ENCODE data around the gene PCDHGA5.
A peak's percentile ranks its signal among the peaks of the same experiment; 100 is the strongest.
"Not testable (repeated sequence)": the region's sequence is repeated elsewhere in the genome, so short reads cannot be mapped to it uniquely, and the experiment has no call there.

Gene PCDHGA5

DNA sequence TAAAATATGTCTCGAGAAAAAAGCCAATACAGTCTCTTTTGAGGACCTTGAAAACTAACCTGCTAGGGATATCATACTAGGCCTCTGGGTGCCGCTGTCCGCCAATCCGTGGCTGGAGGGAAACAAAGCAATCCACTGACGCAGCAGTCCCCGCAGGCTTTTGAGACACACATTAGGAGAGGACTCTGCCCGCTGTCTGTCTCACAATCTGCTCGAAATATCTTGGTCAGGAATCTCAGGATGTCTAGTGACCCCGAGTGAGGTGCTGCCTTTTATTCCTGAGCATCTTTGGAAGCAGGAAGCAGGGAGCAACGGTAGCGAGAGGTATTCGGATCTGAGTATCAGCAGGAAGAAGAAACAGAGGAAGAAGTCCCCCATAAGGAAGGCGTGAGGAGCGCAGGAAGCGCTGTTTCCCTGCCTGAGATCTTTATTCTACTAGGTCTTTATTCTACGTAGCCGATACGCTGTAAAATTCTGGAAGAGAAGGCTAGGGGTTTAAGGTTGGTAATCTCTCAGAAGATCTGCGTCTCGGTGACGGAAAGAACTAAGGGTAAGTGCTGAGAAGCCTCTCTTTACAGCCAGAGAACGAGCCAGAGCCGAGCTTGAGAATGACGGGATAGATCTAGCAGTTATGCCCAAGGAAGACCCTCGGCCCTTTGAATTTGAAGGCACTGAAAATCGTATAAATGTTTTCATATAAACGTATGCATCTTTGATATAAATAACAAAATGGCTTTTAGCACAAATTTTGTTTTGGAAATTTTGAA lies 37.7 kb upstream of the PCDHGA5 start:
- TF ChIP-seq MYC (IDR thresholded peaks at IDR 0.05; ENCODE audit: low read depth, low read length) (no peak), POLR2A (IDR thresholded peaks at IDR 0.05; ENCODE audit: extremely low read depth, insufficient read length) (no peak)
- TF ChIP-seq, protein P1, sequence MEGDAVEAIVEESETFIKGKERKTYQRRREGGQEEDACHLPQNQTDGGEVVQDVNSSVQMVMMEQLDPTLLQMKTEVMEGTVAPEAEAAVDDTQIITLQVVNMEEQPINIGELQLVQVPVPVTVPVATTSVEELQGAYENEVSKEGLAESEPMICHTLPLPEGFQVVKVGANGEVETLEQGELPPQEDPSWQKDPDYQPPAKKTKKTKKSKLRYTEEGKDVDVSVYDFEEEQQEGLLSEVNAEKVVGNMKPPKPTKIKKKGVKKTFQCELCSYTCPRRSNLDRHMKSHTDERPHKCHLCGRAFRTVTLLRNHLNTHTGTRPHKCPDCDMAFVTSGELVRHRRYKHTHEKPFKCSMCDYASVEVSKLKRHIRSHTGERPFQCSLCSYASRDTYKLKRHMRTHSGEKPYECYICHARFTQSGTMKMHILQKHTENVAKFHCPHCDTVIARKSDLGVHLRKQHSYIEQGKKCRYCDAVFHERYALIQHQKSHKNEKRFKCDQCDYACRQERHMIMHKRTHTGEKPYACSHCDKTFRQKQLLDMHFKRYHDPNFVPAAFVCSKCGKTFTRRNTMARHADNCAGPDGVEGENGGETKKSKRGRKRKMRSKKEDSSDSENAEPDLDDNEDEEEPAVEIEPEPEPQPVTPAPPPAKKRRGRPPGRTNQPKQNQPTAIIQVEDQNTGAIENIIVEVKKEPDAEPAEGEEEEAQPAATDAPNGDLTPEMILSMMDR (IDR thresholded peaks at IDR 0.05; ENCODE audit: low read depth, low read length) = peak; percentile 68
- TF ChIP-seq, protein P2, sequence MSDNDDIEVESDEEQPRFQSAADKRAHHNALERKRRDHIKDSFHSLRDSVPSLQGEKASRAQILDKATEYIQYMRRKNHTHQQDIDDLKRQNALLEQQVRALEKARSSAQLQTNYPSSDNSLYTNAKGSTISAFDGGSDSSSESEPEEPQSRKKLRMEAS (IDR thresholded peaks at IDR 0.05; ENCODE audit: low read depth, low read length) = no peak
- DNase-seq (ENCODE audit: low read depth) = peak; percentile 85
- H3K4me3 ChIP-seq (ENCODE audit: low read depth, low read length) = peak overlapping the region; percentile 78

DNA sequence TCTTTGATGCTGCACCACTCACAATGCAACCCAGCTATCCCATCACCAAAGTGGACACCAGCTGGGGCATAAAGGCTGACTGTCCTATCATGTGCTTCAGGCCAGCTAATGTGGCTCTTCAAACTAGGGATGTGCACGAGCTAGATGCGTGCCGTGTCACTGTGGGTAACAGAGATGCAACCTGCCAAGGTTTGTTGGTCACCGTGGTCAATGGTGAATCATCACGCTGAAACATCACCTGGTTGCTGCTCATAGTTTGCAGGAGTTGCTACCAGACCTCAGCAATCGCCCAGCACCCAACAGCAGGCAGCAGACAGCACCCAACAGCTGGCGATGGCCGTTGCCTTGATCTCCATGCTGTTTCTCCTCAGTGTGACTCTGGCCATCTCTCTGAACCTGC lies 35.7 kb upstream of the PCDHGA5 start:
- TF ChIP-seq, protein P2 (IDR thresholded peaks at IDR 0.05; ENCODE audit: low read depth, low read length) = no peak
- TF ChIP-seq POLR2A (IDR thresholded peaks at IDR 0.05; ENCODE audit: extremely low read depth, insufficient read length) (no peak), MYC (IDR thresholded peaks at IDR 0.05; ENCODE audit: low read depth, low read length) (no peak)
- TF ChIP-seq, protein P1 (IDR thresholded peaks at IDR 0.05; ENCODE audit: low read depth, low read length) = no peak
- DNase-seq (ENCODE audit: low read depth) = no peak
- H3K4me3 ChIP-seq (ENCODE audit: low read depth, low read length) = no peak overlapping the region

DNA sequence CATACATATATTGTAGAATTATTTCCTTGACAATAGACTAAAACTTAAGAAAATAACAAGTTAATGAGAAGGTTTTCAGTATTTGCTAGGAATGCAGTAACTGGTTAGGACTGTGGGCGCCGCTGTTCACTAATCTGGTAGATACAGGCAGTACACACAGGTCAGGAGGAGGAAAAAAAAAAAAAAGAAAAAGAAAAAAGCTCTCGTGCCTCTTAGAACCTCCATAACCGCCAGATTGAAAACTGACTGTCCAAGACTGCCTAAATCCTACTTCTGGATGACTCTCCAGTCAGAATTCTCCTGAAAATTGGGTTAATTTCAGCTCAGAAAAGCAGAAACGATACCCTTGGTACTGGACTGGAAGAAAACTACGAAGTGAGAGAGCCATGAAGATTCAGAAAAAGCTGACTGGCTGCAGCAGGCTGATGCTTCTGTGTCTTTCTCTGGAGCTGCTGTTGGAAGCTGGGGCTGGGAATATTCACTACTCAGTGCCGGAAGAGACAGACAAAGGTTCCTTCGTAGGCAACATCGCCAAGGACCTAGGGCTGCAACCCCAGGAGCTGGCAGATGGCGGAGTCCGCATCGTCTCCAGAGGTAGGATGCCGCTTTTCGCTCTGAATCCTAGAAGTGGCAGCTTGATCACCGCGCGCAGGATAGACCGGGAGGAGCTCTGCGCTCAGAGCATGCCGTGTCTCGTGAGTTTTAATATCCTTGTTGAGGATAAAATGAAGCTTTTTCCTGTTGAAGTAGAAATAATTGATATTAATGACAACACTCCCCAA lies 33.5 kb upstream of the PCDHGA5 start, which contains the start of gene PCDHGA1:
Gene PCDHGA1 (plus strand): TSS at position 216 of the 782 bp plus-strand sequence.
- H3K4me3 ChIP-seq (ENCODE audit: low read depth, low read length) = no peak within 1 kb of the TSS
- peak; percentile 34 for DNase-seq (ENCODE audit: low read depth)

DNA sequence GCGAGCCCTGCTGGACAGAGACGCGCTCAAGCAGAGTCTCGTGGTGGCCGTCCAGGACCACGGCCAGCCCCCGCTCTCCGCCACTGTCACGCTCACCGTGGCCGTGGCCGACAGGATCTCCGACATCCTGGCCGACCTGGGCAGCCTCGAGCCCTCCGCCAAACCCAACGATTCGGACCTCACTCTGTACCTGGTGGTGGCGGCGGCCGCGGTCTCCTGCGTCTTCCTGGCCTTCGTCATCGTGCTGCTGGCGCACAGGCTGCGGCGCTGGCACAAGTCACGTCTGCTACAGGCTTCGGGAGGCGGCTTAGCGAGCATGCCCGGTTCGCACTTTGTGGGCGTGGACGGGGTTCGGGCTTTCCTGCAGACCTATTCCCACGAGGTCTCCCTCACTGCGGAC lies 31.4 kb upstream of the PCDHGA5 start:
- H3K4me3 ChIP-seq (ENCODE audit: low read depth, low read length) = not testable (repeated sequence)

More for the DNA sequence above, 33.5 kb upstream of the PCDHGA5 start, which contains the start of gene PCDHGA1:
- TF ChIP-seq POLR2A (IDR thresholded peaks at IDR 0.05; ENCODE audit: extremely low read depth, insufficient read length) (no peak), MYC (IDR thresholded peaks at IDR 0.05; ENCODE audit: low read depth, low read length) (no peak)
- TF ChIP-seq, protein P2 (IDR thresholded peaks at IDR 0.05; ENCODE audit: low read depth, low read length) = no peak
- TF ChIP-seq, protein P1 (IDR thresholded peaks at IDR 0.05; ENCODE audit: low read depth, low read length) = peak; percentile 23

DNA sequence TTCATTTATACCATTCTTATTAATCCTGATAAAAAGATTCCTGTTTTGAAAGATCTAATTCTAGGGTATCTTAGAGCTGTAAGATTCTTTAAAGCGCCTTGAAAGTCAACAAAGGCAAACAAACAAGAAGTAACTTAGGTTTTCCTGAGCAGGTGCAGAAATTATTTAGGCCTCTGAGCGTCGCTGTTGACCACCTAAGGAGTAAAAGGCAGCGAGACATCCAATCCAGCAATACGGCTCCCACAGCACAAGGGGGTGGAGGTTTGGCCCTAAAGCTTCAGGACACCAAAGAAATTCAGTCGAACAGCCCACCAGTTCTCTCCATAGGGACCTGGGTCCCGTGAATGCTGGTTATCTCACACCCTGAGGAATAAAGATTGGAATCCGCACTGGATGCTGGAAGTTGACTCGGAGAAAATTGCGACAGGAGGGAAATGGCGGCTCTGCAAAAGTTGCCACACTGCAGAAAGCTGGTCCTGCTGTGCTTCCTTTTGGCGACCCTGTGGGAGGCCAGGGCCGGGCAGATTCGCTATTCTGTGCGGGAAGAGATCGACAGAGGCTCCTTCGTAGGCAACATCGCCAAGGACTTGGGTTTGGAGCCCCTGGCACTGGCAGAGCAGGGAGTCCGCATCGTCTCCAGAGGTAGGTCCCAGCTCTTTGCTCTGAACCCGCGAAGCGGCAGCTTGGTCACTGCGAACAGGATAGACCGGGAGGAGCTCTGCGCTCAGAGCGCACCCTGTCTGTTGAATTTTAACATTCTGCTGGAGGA lies 25.2 kb upstream of the PCDHGA5 start, which contains the start of gene PCDHGA2:
Gene PCDHGA2 (plus strand): TSS at position 223 of the 769 bp plus-strand sequence.
- no peak within 1 kb of the TSS for H3K4me3 ChIP-seq (ENCODE audit: low read depth, low read length)
- no peak for DNase-seq (ENCODE audit: low read depth)
- TF ChIP-seq, protein P1 (IDR thresholded peaks at IDR 0.05; ENCODE audit: low read depth, low read length) = peak; percentile 6
- TF ChIP-seq, protein P2 (IDR thresholded peaks at IDR 0.05; ENCODE audit: low read depth, low read length) = no peak
- no peak for TF ChIP-seq MYC (IDR thresholded peaks at IDR 0.05; ENCODE audit: low read depth, low read length)
- no peak for TF ChIP-seq POLR2A (IDR thresholded peaks at IDR 0.05; ENCODE audit: extremely low read depth, insufficient read length)

More for the DNA sequence above, 31.4 kb upstream of the PCDHGA5 start:
- DNase-seq (ENCODE audit: low read depth) = not testable (repeated sequence)

DNA sequence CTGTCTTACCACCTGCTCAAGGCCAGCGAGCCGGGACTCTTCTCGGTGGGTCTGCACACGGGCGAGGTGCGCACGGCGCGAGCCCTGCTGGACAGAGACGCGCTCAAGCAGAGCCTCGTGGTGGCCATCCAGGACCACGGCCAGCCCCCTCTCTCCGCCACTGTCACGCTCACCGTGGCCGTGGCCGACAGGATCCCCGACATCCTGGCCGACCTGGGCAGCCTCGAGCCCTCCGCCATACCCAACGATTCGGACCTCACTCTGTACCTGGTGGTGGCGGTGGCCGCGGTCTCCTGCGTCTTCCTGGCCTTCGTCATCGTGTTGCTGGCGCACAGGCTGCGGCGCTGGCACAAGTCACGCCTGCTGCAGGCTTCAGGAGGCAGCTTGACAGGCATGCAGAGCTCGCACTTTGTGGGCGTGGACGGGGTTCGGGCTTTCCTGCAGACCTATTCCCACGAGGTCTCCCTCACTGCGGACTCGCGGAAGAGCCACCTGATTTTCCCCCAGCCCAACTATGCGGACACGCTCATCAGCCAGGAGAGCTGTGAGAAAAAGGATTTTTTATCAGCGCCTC lies 23.1 kb upstream of the PCDHGA5 start:
- not testable (repeated sequence) for H3K4me3 ChIP-seq (ENCODE audit: low read depth, low read length); DNase-seq (ENCODE audit: low read depth)

All from NB4 (cell line).